Measurements from ENCODE around the gene AKAP10. TPM values are rescaled to one million over a fixed set of nuclear protein-coding genes. Genes with fewer than 3 reads are reported as not detected.

AKAP10 gene
- polyA plus RNA-seq, 3 donors: 13.1 to 62.6 (median 15.4) TPM

GRCh38 chr17:19938736-19939135, 38.9 kb downstream of the AKAP10 start:
- 98% methylated on average over 5 of the region's 10 CpGs for WGBS (ENCODE audit: insufficient coverage)
- Histone ChIP-seq H3K27me3 (ENCODE audit: control insufficient read depth in 2 of 2, insufficient read depth in 2 of 2, low read length in 2 of 2) (no peaks in the 10 kb centered on the region), H3K27ac (ENCODE audit: low read depth in 1 of 2, low read length in 2 of 2) (no peak overlapping the region), H3K4me2 (replicated peaks; ENCODE audit: extremely low read depth, low read length, poor library complexity, severe bottlenecking) (no peak overlapping the region), H3K9ac (ENCODE audit: insufficient read depth, low read length, poor library complexity, severe bottlenecking) (no peak overlapping the region), H3K79me2 (ENCODE audit: insufficient read depth, low read length) (peaks cover 67% of the 10 kb centered on the region), H3K4me1 (ENCODE audit: control insufficient read depth in 1 of 2, insufficient read depth in 2 of 2, low read length in 2 of 2) (no peaks in the 10 kb centered on the region), H4K20me1 (ENCODE audit: insufficient read depth, low read length) (peaks cover 91% of the 10 kb centered on the region), H3K9me3 (replicated peaks in 1 of 2; ENCODE audit: control insufficient read depth in 1 of 2, insufficient read depth in 1 of 2, low read length in 2 of 2) (no peaks in the 10 kb centered on the region), H2AFZ (ENCODE audit: insufficient read depth, low read depth, low read length, poor library complexity, severe bottlenecking) (no peak overlapping the region), H3K4me3 (replicated peaks in 1 of 3; ENCODE audit: low read depth in 2 of 3, low read length in 3 of 3) (no peak overlapping the region), H3K36me3 (replicated peaks in 1 of 2; ENCODE audit: control insufficient read depth in 1 of 2, insufficient read depth in 2 of 2, low read length in 2 of 2) (peaks cover 85 to 97% of the 10 kb centered on the region in 2 donors)
- intact Hi-C loops (cut with micrococcal nuclease): no loop called here
- H3K9me3 Mint-ChIP-seq: no peaks in the 10 kb centered on the region
- H3K36me3 Mint-ChIP-seq: peaks cover 65 to 77% of the 10 kb centered on the region in 2 donors
- no peaks in the 10 kb centered on the region for H3K27me3 Mint-ChIP-seq (ENCODE audit: low read depth in 3 of 3)
- H3K4me1 Mint-ChIP-seq: no peaks in the 10 kb centered on the region
- H3K27ac Mint-ChIP-seq: no peak overlapping the region
- no peak overlapping the region for H3K4me3 Mint-ChIP-seq
- DNase-seq: no peak
- no peak for TF ChIP-seq CTCF (IDR thresholded peaks at IDR 0.05)

GRCh38 chr17:19937522-19937921, 40.1 kb downstream of the AKAP10 start:
- H4K20me1 ChIP-seq (ENCODE audit: insufficient read depth, low read length): peaks cover 87% of the 10 kb centered on the region
- Mint-ChIP-seq H3K27ac (no peak overlapping the region), H3K9me3 (no peaks in the 10 kb centered on the region), H3K4me1 (no peaks in the 10 kb centered on the region), H3K4me3 (no peak overlapping the region), H3K36me3 (peaks cover 64 to 76% of the 10 kb centered on the region in 2 donors), H3K27me3 (ENCODE audit: low read depth in 3 of 3) (no peaks in the 10 kb centered on the region)
- no peaks in the 10 kb centered on the region for H3K4me1 ChIP-seq (ENCODE audit: control insufficient read depth in 1 of 2, insufficient read depth in 2 of 2, low read length in 2 of 2)
- no peaks in the 10 kb centered on the region for H3K9me3 ChIP-seq (replicated peaks in 1 of 2; ENCODE audit: control insufficient read depth in 1 of 2, insufficient read depth in 1 of 2, low read length in 2 of 2)
- peak overlapping the region in 1 of 2 donors; percentile 11 for H3K27ac ChIP-seq (ENCODE audit: low read depth in 1 of 2, low read length in 2 of 2)
- no peak for DNase-seq
- H3K4me2 ChIP-seq (replicated peaks; ENCODE audit: extremely low read depth, low read length, poor library complexity, severe bottlenecking): no peak overlapping the region
- H3K79me2 ChIP-seq (ENCODE audit: insufficient read depth, low read length): peaks cover 55% of the 10 kb centered on the region
- peaks cover 83 to 96% of the 10 kb centered on the region in 2 donors for H3K36me3 ChIP-seq (replicated peaks in 1 of 2; ENCODE audit: control insufficient read depth in 1 of 2, insufficient read depth in 2 of 2, low read length in 2 of 2)
- WGBS (ENCODE audit: insufficient coverage): 100% methylated on average over 1 of the region's 2 CpGs
- H3K9ac ChIP-seq (ENCODE audit: insufficient read depth, low read length, poor library complexity, severe bottlenecking): no peak overlapping the region
- H2AFZ ChIP-seq (ENCODE audit: insufficient read depth, low read depth, low read length, poor library complexity, severe bottlenecking): no peak overlapping the region
- no peak overlapping the region for H3K4me3 ChIP-seq (replicated peaks in 1 of 3; ENCODE audit: low read depth in 2 of 3, low read length in 3 of 3)
- no peaks in the 10 kb centered on the region for H3K27me3 ChIP-seq (ENCODE audit: control insufficient read depth in 2 of 2, insufficient read depth in 2 of 2, low read length in 2 of 2)
- intact Hi-C loops (cut with micrococcal nuclease): no loop called here
- TF ChIP-seq CTCF (IDR thresholded peaks at IDR 0.05): no peak

All from CD14-positive monocyte (primary cell).